Heart left ventricle (tissue), 16 donors: Measurements from ENCODE around the gene KRTAP4-5. TPM values are rescaled to one million over a fixed set of nuclear protein-coding genes. Genes with fewer than 3 reads are reported as not detected.

Source experiments
- ATAC-seq, 4 donors: fragments of 200-7000 bp; cut with Tn5 transposase; one replicate each; pipeline ENCODE4 v1.9.1; 2020 to 2022; ENCODE audit warnings: moderate library complexity in 4 of 4, mild to moderate bottlenecking in 3 of 4, moderate number of reproducible peaks in 1 of 4
- DNase-seq, 5 donors: peaks; one replicate each; pipeline ENCODE4 v3.0.0-alpha.2; 2020
- H3K27ac ChIP-seq, 12 donors: fragments of 200-600 bp; sonication (generic) in 4 of 12; one replicate each; pipeline versions ENCODE4 v1.5.0 to v1.8.0; 2016 to 2022; ENCODE audit warnings: mild to moderate bottlenecking in 2 of 12
- H3K27me3 ChIP-seq, 9 donors: fragments of 200-600 bp; sonication (generic) in 2 of 9; one replicate each; pipeline versions ENCODE4 v1.5.1 to v1.8.0; 2016 to 2022; ENCODE audit warnings: mild to moderate bottlenecking in 3 of 9
- H3K36me3 ChIP-seq, 9 donors: fragments of 200-600 bp; sonication (generic) in 2 of 9; one replicate each; pipeline versions ENCODE4 v1.5.0 to v1.8.0; 2018 to 2022; ENCODE audit warnings: mild to moderate bottlenecking in 2 of 9
- H3K4me1 ChIP-seq, 12 donors: fragments of 200-600 bp; sonication (generic) in 4 of 12; one replicate each; pipeline versions ENCODE4 v1.5.0 to v1.8.0; 2016 to 2022; ENCODE audit warnings: mild to moderate bottlenecking in 3 of 12
- H3K4me3 ChIP-seq, 12 donors: fragments of 200-600 bp; sonication (generic) in 4 of 12; one replicate each; pipeline versions ENCODE4 v1.5.0 to v1.8.0; 2017 to 2022; ENCODE audit warnings: mild to moderate bottlenecking in 9 of 12, moderate library complexity in 4 of 12
- H3K9me3 ChIP-seq, 12 donors: fragments of 200-600 bp; sonication (generic) in 4 of 12; one replicate each; pipeline versions ENCODE4 v1.5.0 to v1.8.0; 2016 to 2022; ENCODE audit warnings: mild to moderate bottlenecking in 1 of 12
- POLR2A ChIP-seq, 2 donors: fragments of 450-650 bp; IDR thresholded peaks; one replicate each; pipeline ENCODE4 v1.6.1; 2017; ENCODE audit warnings: antibody characterized with exemption in 2 of 2, mild to moderate bottlenecking in 2 of 2, moderate library complexity in 2 of 2
- WGBS, 4 donors: extraction: QIAGEN DNeasy Blood & Tissue Kit in 2 of 4; methylation state at CpG; one replicate each; pipeline versions ENCODE4 v1.1.5 to v1.1.7; 2013 to 2018; 5-methylcytosine and 5-hydroxymethylcytosine counted together
- intact Hi-C, 10 donors: fragments of 100-400 bp; cut with DNase I; formaldehyde crosslinking; loops; one replicate each; pipeline versions ENCODE4 v1.11.1 to v1.14.2; 2022
- polyA plus RNA-seq, 2 donors: library from polyadenylated mRNA; stranded (reverse); fragments of 200-250 nt; gene quantifications; one replicate each; pipeline ENCODE4 v1.2.3, GENCODE V29; 2013
- total RNA-seq, 9 donors: library from RNA; depleted of rRNA in 2 of 9; stranded (reverse); fragments of >200 nt in 2 of 9; fragmentation: NEBNext Ultra II Directional in 3 of 9; extraction: Animal tissue kit (Norgen Biotek cat#: 25700) in 3 of 9; gene quantifications; one replicate each; pipeline versions ENCODE4 v1.1.0 to v1.2.4, GENCODE V29; 2016 to 2023
- TF ChIP-seq, protein P1 (sequence below), 12 donors: fragments of 200-600 bp; sonication (generic) in 4 of 12; IDR thresholded peaks; one replicate each; pipeline versions ENCODE4 v1.5.0 to v1.8.0; 2018 to 2022; ENCODE audit warnings: antibody characterized with exemption in 12 of 12, mild to moderate bottlenecking in 5 of 12
- donor health status: ischemic (EF 13 %, LVEDD 7.1; RV severe dilation, severe dysfunction).
- donor health status: healthy with polysubstance abuse.
- donor health status: DM: no; HTN: yes; CAD: no.
- donor health status: DM: no; HTN: no; CAD: no.
- donor health status: ischemic (EF 25% LVEDD 6.9; RV normal size, moderate dysfunction).
- donor health status: ischemic (EF 25% LVEDD 5.7; RV mildly dilated, moderate dysfunction).
- donor health status: healthy.
- donor health status: DM: yes; HTN: yes; CAD: no.
- donor health status: ischemic (EF 35%, LVEDD 5.7; RV mildly dilated, moderate dysfunction).
- donor health status: nonischemic (EF 11% LVEDD 7.7; RV severe dilation, severe dysfunction).
- donor health status: DM: yes; HTN: yes; CAD: no.
- donor health status: PGD.
- donor health status: ischemic (EF 29% LVEDD 5.4; RV normal size, mild dysfunction).
- donor health status: nonischemic (EF 23%, LVEDD 6.1; RV moderate dilation, normal function).

Gene KRTAP4-5
- total and polyA plus RNA-seq, 11 donors = not detected

DNA sequence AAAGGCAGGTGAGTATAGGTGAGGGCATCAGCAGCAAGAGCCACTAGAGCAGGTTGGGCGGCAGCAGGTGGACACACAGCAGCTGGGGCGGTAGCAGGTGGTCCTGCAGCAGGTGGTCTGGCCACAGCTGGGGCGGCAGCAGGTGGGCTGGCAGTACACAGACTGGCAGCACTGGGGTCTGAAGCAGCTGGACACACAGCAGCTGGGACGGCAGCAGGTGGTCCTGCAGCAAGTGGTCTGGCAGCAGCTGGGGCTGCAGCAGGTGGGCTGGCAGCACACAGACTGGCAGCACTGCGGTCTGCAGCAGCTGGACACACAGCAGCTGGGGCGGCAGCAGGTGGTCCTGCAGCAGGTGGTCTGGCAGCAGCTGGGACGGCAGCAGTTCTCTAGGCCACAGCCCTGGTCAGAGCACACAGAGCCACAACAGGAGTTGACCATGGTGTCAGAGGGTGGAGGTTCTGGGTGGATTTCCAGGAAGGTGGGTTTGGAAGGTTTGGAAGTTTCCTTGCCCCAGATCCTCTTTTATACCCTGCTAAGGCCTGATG is 28.2 kb upstream of the KRTAP4-5 start, which contains the start of gene KRTAP4-2:
KRTAP4-2 (minus strand) TSS at position 495 of the 545 bp plus-strand sequence; CDS start at position 438, 57 bp downstream.
- no peak within 1 kb of the TSS for H3K4me3 ChIP-seq
- intact Hi-C loops = no loop called here
- no peaks in the 10 kb centered on the region for H3K9me3 ChIP-seq
- TF ChIP-seq POLR2A (IDR thresholded peaks at IDR 0.05) = no peak
- TF ChIP-seq, protein P1, sequence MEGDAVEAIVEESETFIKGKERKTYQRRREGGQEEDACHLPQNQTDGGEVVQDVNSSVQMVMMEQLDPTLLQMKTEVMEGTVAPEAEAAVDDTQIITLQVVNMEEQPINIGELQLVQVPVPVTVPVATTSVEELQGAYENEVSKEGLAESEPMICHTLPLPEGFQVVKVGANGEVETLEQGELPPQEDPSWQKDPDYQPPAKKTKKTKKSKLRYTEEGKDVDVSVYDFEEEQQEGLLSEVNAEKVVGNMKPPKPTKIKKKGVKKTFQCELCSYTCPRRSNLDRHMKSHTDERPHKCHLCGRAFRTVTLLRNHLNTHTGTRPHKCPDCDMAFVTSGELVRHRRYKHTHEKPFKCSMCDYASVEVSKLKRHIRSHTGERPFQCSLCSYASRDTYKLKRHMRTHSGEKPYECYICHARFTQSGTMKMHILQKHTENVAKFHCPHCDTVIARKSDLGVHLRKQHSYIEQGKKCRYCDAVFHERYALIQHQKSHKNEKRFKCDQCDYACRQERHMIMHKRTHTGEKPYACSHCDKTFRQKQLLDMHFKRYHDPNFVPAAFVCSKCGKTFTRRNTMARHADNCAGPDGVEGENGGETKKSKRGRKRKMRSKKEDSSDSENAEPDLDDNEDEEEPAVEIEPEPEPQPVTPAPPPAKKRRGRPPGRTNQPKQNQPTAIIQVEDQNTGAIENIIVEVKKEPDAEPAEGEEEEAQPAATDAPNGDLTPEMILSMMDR (IDR thresholded peaks at IDR 0.05) = no peak
- H3K36me3 ChIP-seq = no peaks in the 10 kb centered on the region
- no peak within 1 kb of the TSS for H3K27ac ChIP-seq
- H3K27me3 ChIP-seq = peaks cover 0 to 10% (median 0%) of the 10 kb centered on the region in 9 donors
- WGBS, 4 donors = 81 to 89% (median 84%) methylated on average over 7 of the region's 7 CpGs
- DNase-seq = no peak
- H3K4me1 ChIP-seq = no peaks in the 10 kb centered on the region
- no peak for ATAC-seq

DNA sequence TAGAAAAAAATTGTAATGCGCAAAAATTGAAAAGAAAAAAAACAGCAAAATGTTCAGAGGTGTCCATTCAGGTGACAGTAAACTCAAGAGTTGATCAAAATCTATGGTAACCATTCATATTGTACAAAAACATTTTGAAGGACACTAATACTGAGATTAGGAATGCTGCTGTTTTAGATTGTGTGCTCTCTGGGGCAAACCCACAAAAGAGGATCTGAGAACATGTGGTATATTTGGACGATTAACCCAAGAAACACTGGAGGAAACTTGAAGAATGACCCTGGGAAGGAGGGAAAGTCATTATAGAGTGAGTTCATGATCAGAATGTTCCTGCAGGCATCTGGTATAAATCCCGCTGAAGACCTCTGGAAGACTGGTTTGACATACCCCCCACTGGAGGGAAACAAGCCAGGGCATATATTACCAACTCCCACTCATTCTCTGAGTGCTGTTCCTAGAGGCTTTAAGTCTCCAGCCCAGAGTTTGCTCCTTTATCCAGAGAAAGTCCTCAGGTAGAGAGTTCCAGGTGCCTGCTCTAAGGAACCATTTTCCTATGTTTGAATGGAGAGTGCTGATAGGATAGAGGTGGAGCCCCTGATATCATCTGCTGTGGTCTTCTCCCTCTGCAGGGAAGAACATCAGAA is 27.2 kb upstream of the KRTAP4-5 start:
- Histone ChIP-seq H3K36me3 (no peaks in the 10 kb centered on the region), H3K9me3 (no peaks in the 10 kb centered on the region), H3K27ac (no peak overlapping the region), H3K27me3 (peaks cover 0 to 10% (median 0%) of the 10 kb centered on the region in 9 donors), H3K4me3 (no peak overlapping the region), H3K4me1 (no peaks in the 10 kb centered on the region)
- intact Hi-C loops = no loop called here
- WGBS, 4 donors = 75 to 83% (median 79%) methylated on average over 3 of the region's 3 CpGs
- TF ChIP-seq, protein P1 (IDR thresholded peaks at IDR 0.05) = no peak
- no peak for TF ChIP-seq POLR2A (IDR thresholded peaks at IDR 0.05)
- DNase-seq (no peak), ATAC-seq (no peak)

DNA sequence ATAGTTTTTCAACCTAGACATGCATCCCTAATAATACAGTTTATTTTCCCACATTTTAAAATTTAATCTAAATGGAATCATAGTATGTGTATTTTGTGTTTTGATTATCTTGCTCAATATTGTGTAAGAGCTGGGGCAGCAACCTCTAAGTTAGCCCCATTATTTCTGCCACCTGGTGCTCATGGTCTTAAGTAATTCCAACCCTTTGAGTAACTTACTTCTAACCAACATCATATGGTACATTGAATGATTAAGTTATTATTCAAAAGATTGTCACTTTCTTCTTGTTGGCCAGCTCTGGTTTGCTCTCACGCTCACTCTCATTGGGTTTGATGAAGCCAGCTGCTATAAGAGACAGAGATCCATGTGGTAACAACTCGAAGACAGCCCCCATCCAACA is 22.3 kb upstream of the KRTAP4-5 start:
- H3K27ac ChIP-seq = no peak overlapping the region
- 60 to 75% (median 74%) methylated on average over 2 of the region's 2 CpGs for WGBS, 4 donors
- no peak for DNase-seq
- H3K4me3 ChIP-seq = no peak overlapping the region
- H3K36me3 ChIP-seq = no peaks in the 10 kb centered on the region
- no peaks in the 10 kb centered on the region for H3K4me1 ChIP-seq
- ATAC-seq = no peak
- no peaks in the 10 kb centered on the region for H3K9me3 ChIP-seq
- TF ChIP-seq, protein P1 (IDR thresholded peaks at IDR 0.05) = no peak
- no peak for TF ChIP-seq POLR2A (IDR thresholded peaks at IDR 0.05)
- intact Hi-C loops = no loop called here
- peaks cover 0 to 10% (median 5%) of the 10 kb centered on the region in 9 donors for H3K27me3 ChIP-seq

DNA sequence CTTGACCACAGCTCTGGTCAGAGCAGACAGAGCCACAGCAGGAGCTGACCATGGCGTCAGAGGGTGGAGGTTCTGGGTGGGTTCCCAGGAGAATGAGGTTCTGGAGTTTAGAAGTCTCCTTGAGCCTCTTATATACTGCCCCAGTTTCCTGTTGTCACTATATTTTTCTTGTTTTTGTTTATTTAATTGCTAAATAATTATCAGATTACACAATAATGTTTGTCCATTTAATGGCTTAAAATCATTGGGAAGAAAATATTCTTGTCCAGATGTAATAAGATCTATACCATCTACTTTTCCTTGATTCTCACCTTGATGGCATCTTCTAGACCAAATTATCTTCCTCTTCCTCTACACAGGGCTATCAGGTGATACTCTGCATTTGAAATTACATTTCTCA is 18.5 kb upstream of the KRTAP4-5 start, which contains the start of gene KRTAP4-3:
KRTAP4-3 (minus strand) TSS at position 101 of the 400 bp plus-strand sequence; CDS start at position 52, 49 bp downstream.
- Histone ChIP-seq H3K36me3 (no peaks in the 10 kb centered on the region), H3K4me1 (no peaks in the 10 kb centered on the region), H3K27ac (no peak within 1 kb of the TSS), H3K27me3 (peaks cover 0 to 10% (median 0%) of the 10 kb centered on the region in 9 donors), H3K4me3 (no peak within 1 kb of the TSS), H3K9me3 (no peaks in the 10 kb centered on the region)
- ATAC-seq (no peak), DNase-seq (no peak)
- no peak for TF ChIP-seq POLR2A (IDR thresholded peaks at IDR 0.05)
- TF ChIP-seq, protein P1 (IDR thresholded peaks at IDR 0.05) = no peak
- 42 to 75% (median 62%) methylated on average over 1 of the region's 1 CpG for WGBS, 4 donors
- intact Hi-C loops = no loop called here
